Activated CD8-positive, alpha-beta memory T cell treated with anti-CD3 and anti-CD28 coated beads, Interleukin-2, amount 50 U/mL, for 48 hours (primary cell): ENCODE measurements around the gene CSNK1D.

Experiments
- DNase-seq: peaks from one replicate; pipeline ENCODE4 v3.0.0-alpha.2; 2020

The CSNK1D gene

DNA sequence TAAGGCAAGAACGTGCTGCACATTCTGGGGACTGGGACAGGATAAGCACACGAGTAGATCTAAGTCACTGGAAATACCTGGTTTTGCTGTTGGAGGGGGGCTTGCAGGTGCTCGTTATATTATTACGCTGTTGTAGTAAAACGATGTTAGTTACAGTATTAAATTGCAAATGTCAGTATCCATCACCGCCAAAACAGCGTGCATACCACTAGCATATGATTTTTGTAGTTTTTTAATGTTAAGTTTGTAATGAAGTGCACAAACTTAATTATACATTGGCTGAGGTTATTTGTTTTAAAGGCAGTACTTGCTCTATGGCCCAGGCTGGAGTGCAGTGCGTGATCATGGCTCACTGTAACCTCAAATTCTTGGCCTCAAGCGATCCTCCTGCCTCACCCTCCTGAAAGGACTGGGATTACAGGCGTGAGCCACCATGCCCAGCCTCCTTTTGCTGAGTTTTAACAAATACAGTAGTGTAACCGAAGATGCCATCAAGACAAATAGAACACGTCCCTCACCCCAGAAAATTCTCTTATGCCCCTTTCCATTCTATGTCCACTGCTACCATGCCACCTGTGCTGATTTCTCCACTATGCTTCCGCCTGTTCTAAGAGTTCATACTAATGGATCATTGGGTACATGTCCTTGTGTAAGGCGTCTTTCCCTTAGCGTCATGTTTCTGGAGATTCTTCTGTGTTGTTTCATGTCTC lies 20.7 kb upstream of the CSNK1D start:
- no peak for DNase-seq

DNA sequence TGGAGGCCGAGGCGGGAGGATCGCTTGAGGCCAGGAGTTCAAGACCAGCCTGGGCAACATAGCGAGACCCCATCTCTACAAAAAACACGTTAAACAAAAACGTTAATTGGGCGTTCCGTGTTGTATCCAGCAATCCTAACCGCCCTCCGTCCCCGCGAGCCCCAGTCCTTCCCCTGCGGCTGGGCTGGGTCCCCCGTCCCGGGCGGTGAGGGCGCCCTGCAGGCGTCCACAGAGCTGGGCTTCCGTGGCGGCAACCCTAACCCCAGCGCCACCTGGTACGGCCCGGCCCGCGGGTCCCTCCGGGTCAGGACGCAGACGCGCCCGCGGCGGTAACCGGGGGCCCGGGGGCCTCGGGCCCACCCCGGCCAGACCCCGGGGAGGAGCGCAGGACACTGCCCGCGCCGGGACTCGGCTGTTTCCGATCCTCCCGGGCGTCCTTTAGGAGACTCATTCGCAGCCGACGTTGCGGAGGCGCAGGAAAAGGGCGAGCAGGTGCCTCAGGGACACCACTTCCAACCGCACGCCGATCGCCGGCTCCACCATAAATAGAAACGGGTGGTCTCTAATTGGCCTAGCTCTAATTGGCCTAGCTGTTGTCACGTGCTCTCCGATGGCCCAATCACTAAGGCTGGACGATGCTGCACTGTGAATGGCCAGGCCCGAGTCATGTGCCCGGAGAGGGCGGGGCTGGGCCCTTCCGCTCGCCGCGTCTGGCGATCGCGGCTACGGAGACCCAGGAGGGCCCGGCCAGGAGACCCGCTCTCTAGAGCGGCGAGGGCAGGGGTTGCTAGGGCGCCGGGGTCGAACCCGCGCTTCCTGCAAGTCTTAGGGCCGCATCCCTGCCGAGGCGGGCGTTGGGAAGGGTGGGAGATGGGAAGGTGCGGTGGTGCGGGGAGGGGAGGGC lies 19.0 kb upstream of the CSNK1D start:
- peak; percentile 92 for DNase-seq

DNA sequence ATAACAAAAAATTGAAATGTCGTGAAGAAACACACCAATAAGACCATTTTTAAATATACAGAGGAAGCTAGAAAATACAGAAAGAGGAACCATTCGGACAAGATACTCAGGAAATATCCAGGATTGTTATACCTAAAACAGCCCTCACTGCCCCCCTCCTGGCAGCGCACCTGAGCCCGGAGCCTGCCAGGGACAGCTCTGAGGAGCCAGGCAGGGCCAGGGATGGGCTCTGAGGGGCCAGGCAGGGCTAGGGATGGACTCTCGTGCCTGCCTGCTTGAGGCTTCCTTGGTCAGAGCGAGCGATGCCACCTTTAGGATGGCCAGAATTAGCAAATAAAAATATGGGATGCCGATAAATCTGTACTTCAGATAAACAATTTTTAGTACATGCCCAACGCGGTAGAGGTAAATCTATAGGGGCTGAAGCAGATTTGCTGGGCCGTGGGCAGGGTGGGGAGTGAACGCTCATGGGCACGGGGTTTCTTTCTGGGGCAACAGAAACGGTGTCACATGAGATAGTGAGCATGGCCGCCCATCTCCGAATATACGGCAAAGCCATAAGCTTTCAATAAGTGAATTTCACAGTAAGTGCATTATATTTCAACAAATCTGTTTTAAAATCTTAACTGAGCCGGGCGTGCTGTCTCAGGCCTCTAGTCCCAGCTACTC lies 18.2 kb upstream of the CSNK1D start:
- no peak for DNase-seq

DNA sequence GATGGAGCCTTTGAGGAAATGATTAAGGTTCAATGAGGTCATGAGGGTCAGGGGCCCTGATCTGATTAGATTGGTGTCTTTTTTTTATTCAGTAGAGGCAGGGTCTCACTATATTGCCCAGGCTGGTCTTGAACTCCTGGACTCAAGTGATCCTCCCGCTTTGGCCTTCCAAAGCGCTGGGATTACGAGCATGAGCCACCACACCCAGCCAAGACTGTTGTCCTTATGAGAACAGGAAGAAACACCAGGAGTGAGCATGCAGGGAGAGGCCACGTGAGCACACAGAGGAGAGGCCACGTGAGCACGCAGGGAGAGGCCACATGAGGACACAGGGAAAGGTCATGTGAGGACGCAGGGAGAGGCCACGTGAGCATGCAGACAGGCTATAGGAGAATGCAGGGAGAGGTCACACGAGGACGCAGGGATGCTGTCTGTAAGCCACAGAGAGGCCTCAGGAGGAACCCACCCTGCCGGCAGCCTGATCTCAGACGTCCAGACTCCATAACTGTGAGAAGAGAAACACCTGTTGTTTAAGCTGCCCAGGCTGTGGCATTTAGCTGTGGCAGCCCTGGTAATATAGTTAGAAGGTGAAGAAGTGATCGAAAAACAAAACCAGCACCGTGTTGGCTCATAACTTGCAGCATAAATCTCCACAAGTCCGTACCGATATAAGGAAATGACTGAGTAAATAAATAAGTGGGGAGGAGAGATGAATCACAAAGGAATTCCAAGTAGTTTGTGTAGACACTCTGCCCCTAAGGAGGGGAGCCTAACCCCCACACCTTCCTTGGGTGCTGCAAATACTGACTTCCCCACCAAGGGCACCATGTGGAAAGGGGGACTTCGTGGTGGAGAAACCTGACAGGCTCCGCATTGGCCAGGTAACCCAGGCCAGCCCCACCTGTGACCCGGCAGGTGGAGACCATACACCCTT lies 14.6 kb upstream of the CSNK1D start:
- no peak for DNase-seq

DNA sequence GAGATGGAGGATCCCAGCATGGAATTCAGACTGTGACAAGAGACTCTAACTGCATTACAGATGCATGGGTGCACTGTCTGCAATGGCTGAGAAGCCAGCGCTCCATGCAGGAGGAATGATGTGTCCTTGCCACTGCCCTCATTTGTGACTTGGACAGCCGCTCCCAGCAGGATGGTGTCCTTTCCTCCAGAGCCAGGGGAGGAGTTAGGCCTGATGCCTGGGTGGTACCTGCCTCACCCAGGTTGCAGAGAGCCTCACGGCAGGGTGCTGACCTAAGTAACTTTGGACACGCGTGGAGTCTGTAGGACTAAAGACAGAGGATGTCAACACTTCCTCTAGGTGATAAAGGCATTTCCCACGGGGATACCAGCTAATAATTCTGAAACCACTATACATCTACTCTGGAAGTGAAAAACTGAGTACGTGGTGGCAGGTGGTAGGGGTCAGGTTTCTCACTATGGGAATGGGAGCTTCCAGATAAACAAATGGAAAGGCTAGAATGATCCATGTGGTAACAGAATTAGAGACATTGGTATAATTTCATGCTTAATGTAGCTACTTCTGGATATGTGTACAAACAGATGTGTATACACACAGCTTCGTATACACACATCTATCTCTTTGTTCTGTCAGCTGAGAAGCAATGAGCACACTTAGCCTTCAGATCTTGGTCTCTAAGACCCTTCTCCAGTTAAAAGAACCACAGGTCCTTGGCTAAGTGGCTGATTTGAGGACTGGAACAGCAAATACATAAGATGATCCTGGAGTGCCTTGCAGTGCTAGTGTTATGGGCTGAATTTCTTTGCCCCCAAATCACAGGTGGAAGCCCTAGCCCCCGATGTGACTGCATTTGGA lies 13.7 kb upstream of the CSNK1D start:
- DNase-seq, result no peak

DNA sequence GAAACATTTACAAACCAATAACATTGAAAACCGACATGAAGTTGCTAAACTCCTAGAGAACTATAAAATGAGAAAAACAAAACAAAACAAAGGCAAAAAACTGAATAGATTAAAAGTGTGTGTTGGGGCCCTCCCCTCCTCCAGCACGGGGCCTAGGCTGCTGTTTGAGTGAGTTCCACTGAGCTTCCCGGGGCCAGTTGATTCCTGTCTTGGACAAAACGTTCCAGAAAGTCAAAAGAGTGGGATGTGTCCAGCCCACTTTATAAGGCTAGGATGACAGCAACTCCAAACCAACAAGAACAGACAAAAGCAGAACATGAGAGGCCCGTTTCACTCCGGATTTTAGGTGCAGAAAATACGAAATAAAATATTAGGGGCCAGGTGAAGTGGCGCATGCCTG lies 11.6 kb upstream of the CSNK1D start:
- DNase-seq, result no peak

DNA sequence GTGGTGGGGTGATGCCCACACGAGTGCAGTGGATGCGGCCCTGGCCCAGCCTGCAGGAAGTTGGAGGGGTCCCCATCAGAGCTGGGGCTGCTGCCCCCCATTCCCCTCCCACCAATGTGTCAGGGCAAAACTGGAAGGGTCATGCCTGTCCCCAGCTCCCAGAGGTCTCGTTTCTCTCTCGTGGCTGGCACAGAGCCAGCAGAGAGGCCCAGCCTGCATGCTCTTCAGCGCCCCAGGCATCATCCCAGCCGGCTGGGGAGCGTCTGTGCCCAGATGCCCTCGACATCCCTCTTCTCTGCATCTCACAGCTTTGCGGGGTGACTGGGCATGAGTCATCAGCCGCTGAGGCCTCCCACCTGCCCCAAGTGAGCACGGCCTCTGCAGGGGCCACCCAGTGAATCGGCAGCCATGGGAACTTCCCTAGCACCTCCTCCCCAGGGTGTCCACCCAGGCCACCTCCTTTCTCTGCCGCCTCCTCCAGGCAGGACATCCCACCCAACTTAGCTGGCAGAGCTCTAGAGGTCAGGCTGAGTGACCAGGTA lies 9.8 kb upstream of the CSNK1D start:
- peak; percentile 80 for DNase-seq

DNA sequence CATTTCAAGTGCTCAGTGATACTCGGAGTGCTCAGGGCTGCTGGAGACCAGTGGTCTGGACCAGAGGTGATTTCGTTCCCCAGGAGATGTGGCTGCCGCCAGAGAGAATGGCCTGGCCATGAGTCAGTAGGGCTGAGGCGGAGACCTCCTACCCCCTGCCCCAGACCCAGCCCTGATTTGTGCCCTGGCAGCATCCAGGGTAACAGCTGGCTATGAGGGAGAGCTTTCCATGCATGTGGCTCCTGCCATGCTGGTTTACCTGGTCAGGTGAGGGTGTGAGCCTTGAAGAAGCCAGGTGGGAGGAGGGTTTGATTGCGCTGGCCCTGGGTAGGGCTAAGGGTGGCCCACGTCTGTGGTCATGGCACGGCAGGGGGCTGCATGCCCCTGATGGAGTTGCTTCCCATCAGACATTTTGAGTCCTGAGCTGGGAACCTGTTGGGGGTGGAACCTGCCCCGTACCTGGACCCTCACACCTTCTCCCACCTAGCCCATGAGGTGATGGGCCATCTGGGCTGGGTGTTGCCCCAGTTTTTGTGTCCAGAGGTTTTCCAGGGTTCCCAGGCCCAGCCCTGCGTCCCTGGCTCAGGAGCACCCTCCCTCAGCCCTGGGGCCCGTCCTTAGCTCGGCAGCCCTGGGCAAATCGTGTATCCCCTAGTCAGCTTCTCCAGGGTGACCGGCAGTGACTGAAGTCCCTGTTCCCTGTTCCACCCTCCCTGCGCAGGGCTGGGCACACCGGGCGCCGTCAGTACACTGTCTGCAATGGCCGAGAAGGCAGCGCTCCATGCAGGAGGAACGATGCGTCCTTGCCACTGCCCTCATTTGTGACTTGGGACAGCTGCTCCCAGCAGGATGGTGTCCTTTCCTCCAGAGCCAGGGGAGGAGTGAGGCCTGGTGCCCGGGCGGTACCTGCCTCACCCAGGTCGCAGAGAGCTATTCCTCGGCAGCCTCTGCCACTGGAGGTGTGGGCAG lies 9.0 kb upstream of the CSNK1D start:
- DNase-seq, result no peak

DNA sequence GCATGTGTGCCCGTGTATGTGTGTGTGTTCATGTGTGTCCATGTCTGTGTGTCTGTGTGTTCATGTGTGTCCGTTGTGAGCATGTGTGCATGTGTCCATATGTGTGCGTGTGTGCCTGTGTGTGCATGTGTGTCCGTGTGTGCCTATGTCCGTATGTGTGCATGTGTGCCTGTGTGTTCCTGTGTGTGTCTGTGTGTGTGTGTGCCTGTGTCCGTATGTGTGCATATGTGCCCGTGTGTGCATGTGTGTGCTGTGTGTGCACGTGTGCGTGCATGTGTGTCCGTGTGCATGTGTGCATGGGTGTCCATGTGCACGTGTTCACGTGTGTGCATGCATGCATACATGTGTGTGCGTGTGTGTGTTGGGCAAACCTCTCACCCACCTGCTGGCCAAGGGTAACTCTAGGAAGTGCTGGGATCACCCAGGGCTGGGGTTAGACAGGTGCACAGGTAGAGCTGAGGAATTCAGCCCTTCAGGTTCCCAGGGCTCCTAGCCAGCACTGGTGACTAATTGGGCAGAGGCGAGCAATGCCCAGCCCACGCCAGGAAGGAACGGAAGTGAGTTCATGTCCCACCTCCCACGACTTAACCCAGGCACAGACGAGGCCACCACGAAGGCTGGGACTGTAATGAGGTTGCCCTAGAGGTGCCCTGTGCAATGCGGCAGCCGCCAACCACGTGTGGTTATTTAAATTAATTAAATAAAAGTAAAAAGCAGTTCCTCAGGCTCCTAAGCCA lies 8.2 kb upstream of the CSNK1D start:
- DNase-seq, result peak; percentile 75

DNA sequence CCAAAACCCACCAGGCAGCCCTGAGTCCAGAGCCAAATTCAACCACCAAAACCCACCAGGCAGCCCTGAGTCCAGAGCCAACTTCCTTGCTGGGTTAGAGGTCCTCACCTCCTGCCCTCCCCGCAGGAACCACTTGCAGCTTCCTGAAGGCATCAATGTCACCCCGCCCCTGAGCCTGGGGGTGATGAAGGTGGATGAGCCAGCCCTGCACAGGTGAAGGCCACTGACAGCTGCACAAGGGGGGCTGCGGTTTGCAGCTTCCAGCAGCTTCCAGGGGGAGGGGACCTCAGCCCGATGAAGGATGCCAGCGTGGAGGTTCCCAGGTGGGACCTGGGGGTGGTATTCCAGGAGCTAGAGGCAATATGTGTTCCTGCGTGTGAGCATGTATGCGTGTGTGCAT lies 7.6 kb upstream of the CSNK1D start:
- no peak for DNase-seq

DNA sequence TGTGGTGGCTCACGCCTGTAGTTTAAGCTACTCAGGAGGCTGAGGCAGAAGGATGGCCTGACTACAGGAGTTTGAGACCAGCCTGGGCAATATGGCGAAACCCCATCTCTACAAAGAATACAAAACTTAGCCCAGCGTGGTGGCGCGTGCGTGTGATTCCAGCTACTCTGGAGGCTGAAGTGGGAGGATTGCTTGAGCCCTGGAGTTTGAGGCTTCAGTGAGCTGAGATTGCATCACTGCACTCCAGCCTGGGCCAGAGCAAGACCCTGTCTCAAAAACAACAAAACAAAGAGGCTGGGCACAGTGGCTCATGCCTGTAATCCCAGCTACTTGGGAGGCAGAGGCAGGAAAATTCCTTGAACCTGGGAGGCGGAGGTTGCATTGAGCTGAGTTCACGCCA lies 7.0 kb upstream of the CSNK1D start:
- no peak for DNase-seq

DNA sequence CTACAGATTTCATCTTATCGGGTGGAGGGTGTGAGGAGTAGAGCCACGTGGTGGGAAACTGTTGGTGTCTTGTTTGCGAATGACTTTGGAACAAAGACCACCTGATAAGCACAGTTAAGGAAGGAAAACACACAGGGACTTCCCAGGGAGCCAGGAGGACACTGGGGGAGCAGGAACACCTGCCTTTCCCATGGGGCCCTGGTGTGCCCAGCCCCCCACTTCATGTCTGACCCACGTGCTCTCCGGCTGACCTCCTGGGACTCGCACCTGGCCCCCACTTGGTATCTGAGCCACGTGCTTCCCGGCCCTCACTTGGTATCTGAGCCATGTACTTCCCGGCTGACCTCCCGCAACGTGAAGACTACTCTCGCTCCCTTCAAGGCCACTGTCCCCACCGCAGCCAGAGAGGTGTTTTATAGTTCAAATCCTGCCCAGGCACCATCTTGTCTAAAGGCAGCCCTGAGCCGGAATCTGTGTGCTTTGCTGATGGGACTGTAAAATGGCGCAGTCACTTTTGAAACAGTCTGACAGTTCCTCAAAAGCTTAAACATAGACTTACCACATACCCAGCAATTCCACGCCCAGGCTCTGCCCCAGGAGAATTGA lies 5.4 kb upstream of the CSNK1D start:
- no peak for DNase-seq

DNA sequence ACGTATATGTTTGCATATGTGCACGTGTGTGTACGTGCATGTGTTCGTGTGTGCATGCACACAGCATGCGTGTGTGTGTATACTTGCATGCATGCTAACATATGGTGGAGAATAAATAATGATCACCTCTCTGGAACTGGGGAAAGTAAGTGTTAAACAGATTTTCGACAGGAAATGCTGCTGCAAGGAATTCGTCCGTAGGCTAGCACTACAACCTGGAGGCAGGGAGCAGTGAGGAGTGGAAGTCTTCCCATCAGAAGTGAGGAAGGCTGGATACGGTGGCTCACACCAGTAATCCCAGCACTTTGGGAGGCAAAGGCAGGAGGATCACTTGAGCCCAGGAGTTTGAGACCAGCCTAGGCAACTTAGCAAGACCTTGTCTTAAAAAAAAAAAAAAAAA lies 4.8 kb upstream of the CSNK1D start:
- no peak for DNase-seq

DNA sequence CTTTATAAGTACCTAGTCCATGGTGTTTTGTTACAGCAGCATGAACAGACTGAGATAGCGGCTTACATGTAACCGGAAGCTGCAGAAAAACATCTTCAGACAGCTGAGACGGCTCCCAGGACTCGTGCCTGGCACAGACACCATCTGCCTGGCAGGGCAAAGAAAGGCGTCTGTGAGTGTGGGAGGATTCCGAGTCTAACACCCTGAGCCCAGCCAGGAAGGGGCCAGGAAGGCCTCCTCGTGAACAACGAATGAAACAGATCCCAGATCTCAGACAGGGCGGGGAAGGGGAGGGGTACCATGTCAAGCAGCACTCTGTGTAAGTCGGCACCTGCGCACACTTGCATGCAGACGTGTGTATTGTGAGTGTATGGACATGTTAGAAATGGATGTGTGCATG lies 4.4 kb upstream of the CSNK1D start:
- no peak for DNase-seq

DNA sequence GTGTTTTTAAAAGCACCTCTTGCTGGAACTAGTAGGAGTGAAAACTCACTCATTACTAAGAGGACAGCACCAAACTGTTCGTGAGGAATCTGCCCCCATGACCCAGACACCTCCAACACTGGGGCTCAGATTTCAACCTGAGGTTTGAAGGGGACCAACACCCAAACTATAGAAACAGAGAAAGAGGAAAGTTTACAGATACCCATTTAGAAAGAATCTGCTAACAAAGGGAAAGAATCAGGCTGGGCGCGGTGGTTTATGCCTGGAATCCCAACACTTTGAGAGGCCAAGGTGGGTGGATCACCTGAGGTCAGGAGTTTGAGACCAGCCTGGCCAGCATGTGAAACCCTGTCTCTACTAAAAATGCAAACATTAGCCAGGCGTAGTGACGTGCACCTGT lies 3.4 kb upstream of the CSNK1D start:
- DNase-seq, result no peak

DNA sequence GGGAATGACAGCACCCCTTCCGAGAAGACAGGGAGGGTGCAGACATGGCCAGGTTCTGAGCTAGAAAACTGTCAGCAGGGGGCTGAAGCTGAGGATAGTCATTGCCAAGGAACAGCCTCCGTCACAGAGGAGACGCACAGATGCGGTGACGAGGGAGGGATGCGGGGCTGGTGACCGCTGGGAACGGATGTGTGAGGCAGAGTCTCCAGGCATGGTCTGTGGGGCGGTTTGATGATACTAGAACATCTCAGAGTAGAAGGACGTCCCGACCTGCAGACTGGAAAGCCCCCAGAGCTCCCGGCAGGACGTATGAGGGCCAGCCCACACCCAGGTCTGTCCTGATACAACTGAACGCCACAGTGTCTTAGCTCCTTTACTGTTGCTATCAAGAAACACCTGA lies 1.8 kb upstream of the CSNK1D start:
- DNase-seq, result no peak

DNA sequence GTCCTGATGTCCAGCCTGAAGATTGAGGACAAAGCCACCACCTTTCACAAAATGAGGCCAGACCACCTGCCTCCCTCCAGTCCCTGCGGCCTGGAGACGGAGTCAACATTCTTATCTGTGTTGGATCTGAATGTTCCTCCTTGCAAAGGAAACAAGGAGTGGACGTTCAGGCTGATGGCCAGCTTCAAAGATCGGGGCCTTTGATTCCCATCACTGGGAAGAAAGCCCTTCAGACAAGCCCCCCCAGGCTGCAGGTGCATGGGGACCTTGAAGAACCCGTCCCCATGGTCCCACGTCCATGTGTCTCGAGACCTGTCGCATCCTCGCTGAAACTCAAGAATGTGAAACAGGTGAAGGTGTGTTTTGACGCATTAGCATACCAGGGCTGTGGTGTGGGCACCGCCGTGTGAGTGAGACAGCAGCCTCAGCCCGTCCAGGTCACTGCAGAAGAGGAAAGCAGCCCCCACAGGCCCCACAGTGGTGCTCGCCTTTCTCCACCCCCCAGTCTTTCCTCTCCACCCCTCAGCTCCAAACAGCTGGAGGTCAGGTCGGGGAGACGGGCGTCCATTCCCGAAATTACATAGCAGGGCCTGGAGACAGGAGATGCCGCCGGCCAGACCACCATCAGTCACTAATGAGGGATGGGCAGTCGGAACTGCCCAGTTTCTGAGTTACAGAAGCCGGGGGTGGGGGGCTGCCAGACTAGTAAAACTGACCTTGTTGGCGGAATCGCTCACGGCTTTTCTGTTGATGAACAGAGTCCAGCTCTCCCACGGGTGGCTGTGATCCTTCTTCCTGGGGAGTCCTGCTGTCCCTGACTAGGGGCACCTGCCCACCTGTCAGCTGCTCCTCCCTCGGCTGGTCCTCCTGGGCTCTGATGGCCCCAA lies 877 bp upstream of the CSNK1D start:
- DNase-seq, result no peak
